ENCODE measurements around the gene RNF213. TPM values are rescaled to one million over a fixed set of nuclear protein-coding genes. Genes with fewer than 3 reads are reported as not detected.
"Not testable (repeated sequence)": the region's sequence is repeated elsewhere in the genome, so short reads cannot be mapped to it uniquely, and the experiment has no call there.

RNF213 gene
- total and polyA plus RNA-seq, 7 donors, result 7.8 to 138 (median 50.4) TPM

DNA sequence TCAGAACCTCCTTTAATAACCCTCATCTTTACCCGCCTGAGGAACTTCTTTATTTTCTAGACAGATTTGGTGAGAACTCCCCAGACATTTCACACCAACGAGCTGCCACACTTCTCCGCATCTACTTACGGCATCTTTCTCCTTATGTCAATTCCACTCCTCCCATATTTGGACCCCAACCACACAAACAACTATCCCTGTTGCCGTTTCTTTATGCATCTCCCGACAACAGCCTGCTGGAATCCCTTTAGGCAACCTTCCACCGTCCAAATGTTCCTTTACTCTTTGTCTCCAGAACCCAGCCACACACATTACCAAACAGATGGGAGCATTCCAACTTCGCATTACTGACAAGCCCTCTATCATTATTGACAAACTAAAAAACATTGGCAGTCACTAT, 145.5 kb downstream of the RNF213 start:
- no peaks in the 10 kb centered on the region for H3K36me3 ChIP-seq
- H3K4me3 ChIP-seq, result no peak overlapping the region
- H3K9me3 ChIP-seq, result no peaks in the 10 kb centered on the region
- DNase-seq, result no peak
- intact Hi-C loops (cut with DNase I), result no loop called here
- H3K4me1 ChIP-seq, result no peaks in the 10 kb centered on the region
- WGBS, 2 donors, result 91 to 95% methylated on average over 8 of the region's 8 CpGs
- H3K27me3 ChIP-seq, result no peaks in the 10 kb centered on the region
- no peak for TF ChIP-seq EP300 (IDR thresholded peaks at IDR 0.05)
- TF ChIP-seq, protein P1, sequence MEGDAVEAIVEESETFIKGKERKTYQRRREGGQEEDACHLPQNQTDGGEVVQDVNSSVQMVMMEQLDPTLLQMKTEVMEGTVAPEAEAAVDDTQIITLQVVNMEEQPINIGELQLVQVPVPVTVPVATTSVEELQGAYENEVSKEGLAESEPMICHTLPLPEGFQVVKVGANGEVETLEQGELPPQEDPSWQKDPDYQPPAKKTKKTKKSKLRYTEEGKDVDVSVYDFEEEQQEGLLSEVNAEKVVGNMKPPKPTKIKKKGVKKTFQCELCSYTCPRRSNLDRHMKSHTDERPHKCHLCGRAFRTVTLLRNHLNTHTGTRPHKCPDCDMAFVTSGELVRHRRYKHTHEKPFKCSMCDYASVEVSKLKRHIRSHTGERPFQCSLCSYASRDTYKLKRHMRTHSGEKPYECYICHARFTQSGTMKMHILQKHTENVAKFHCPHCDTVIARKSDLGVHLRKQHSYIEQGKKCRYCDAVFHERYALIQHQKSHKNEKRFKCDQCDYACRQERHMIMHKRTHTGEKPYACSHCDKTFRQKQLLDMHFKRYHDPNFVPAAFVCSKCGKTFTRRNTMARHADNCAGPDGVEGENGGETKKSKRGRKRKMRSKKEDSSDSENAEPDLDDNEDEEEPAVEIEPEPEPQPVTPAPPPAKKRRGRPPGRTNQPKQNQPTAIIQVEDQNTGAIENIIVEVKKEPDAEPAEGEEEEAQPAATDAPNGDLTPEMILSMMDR (IDR thresholded peaks at IDR 0.05), result no peak
- no peak for TF ChIP-seq POLR2A (IDR thresholded peaks at IDR 0.05)
- no peak for TF ChIP-seq POLR2AphosphoS5 (IDR thresholded peaks at IDR 0.05)
- no peak overlapping the region for H3K27ac ChIP-seq

DNA sequence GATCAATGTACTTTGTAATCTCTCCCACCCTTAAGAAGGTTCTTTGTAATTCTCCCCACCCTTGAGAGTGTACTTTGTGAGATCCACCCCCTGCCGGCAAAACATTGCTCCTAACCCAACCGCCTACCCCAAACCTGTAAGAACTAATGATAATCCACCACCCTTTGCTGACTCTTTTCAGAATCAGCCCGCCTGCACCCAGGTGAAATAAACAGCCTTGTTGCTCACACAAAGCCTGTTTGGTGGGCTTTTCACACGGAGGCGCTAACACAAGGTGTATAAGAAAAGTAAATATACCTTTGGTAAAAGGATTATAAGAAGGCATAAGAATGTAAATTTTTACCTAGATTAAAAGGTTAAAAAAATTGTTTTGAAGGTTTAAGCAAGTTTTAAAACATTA, 147.3 kb downstream of the RNF213 start:
- H3K4me1 ChIP-seq; intact Hi-C loops (cut with DNase I); H3K36me3 ChIP-seq; H3K27me3 ChIP-seq; H3K4me3 ChIP-seq; H3K9me3 ChIP-seq; H3K27ac ChIP-seq; DNase-seq: not testable (repeated sequence)
- 17 to 62% methylated on average over 5 of the region's 5 CpGs for WGBS, 2 donors

DNA sequence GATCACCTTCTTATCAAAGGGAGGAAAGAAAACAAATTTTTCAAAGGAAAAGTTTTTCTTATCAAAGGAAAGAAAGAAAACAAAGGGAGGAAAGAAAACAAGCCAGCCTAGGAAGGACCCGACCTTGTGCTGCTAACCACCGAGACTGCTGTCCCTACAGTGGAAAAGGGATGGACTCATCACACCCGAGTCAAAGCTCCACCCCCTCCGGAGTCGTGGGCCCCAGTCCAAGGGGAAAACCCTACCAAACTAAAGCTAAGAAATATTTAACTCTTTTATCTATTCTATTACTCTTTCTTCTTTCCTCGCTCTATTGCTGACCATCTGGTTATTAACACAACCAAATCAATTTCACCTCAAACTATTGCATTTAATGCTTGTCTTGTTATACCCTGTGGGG, 148.2 kb downstream of the RNF213 start:
- no peaks in the 10 kb centered on the region for H3K36me3 ChIP-seq
- WGBS, 2 donors, result 4 to 17% methylated on average over 6 of the region's 6 CpGs
- TF ChIP-seq POLR2AphosphoS5 (IDR thresholded peaks at IDR 0.05) (no peak), POLR2A (IDR thresholded peaks at IDR 0.05) (no peak), EP300 (IDR thresholded peaks at IDR 0.05) (no peak)
- TF ChIP-seq, protein P1 (IDR thresholded peaks at IDR 0.05), result no peak
- peaks cover 0 to 7% (median 4%) of the 10 kb centered on the region in 4 donors for H3K4me1 ChIP-seq
- H3K27ac ChIP-seq, result no peak overlapping the region
- H3K27me3 ChIP-seq, result no peaks in the 10 kb centered on the region
- DNase-seq, result no peak
- H3K9me3 ChIP-seq, result no peaks in the 10 kb centered on the region
- no peak overlapping the region for H3K4me3 ChIP-seq
- intact Hi-C loops (cut with DNase I), result no loop called here

DNA sequence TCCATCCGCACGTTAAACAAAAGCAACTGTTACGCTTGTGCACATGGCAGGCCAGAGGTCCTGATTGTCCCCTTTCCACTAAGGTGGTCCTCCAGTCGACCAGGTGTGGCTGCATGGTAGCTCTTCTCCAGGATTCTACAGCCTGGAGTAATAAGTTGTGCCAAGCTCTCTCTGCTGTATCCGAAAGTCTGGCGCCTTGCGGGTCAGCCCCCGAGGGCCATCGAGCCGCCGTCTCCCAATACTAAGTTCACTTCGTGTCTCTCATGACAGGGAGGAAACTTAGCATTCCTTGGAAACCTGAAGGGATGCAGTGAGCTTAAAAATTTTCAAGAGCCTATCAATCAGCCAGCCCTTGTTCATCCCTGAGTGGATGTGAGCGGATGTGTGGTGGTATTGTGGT, 149.0 kb downstream of the RNF213 start:
- intact Hi-C loops (cut with DNase I), result no loop called here
- no peaks in the 10 kb centered on the region for H3K9me3 ChIP-seq
- peaks cover 0 to 14% (median 11%) of the 10 kb centered on the region in 4 donors for H3K4me1 ChIP-seq
- H3K27me3 ChIP-seq, result no peaks in the 10 kb centered on the region
- WGBS, 2 donors, result 92 to 94% methylated on average over 13 of the region's 13 CpGs
- DNase-seq, result no peak
- H3K27ac ChIP-seq, result no peak overlapping the region
- no peak overlapping the region for H3K4me3 ChIP-seq
- no peak for TF ChIP-seq POLR2A (IDR thresholded peaks at IDR 0.05)
- TF ChIP-seq EP300 (IDR thresholded peaks at IDR 0.05), result no peak
- TF ChIP-seq, protein P1 (IDR thresholded peaks at IDR 0.05), result no peak
- TF ChIP-seq POLR2AphosphoS5 (IDR thresholded peaks at IDR 0.05), result no peak
- no peaks in the 10 kb centered on the region for H3K36me3 ChIP-seq

DNA sequence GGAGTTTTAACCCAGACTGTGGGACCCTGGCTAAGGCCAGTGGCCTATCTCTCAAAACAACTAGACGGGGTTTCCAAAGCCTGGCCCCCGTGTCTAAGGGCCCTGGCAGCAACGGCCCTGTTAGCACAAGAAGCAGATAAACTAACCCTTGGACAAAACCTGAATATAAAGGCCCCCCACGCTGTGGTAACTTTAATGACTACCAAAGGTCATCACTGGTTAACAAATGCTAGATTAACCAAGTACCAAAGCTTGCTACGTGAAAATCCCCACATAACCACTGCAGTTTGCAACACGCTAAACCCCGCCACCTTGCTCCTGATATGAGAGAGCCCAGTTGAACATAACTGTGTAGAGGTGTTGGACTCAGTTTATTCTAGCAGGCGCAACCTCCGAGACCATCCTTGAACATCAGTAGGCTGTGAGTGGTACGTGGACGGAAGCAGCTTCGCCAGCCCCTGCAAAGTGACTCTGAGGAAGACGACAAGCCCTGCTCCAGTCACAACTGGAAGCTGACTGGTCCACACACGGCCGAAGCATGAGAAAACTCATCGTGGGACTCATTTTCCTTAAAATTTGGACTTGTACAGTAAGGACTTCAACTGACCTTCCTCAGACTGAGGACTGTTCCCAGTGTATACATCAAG, 149.9 kb downstream of the RNF213 start:
- H3K4me1 ChIP-seq, result peaks cover 0 to 14% (median 12%) of the 10 kb centered on the region in 4 donors
- H3K27me3 ChIP-seq; intact Hi-C loops (cut with DNase I); H3K27ac ChIP-seq; DNase-seq; H3K4me3 ChIP-seq; H3K36me3 ChIP-seq; H3K9me3 ChIP-seq: not testable (repeated sequence)
- 79 to 88% methylated on average over 16 of the region's 16 CpGs for WGBS, 2 donors
